NB4 (cell line): Measurements from ENCODE around the gene SCD5.

Experiments used
- CTCF ChIP-seq: IDR thresholded peaks from one replicate; pipeline ENCODE4 v1.5.1; 2012; ENCODE audit warnings: low read depth, low read length
- POLR2A ChIP-seq: IDR thresholded peaks from 2 replicates; pipeline ENCODE4 v1.6.1; 2011; ENCODE audit warnings: mild to moderate bottlenecking; ENCODE audit not compliant: insufficient read length; ENCODE audit errors: extremely low read depth

GRCh38 chr4:82705169-82705927 lies 93.2 kb downstream of the SCD5 start:
- TF ChIP-seq POLR2A (no peak), CTCF (no peak)
